ENCODE measurements around the gene EPHA4.

The EPHA4 gene

GRCh38 chr2:221400411-221400810 lies 171.7 kb downstream of the EPHA4 start:
- H3K27ac ChIP-seq: no peak overlapping the region
- TF ChIP-seq CTCF (IDR thresholded peaks at IDR 0.05) (no peak), ZFX (IDR thresholded peaks at IDR 0.05; ENCODE audit: borderline replicate concordance) (no peak)

DNA sequence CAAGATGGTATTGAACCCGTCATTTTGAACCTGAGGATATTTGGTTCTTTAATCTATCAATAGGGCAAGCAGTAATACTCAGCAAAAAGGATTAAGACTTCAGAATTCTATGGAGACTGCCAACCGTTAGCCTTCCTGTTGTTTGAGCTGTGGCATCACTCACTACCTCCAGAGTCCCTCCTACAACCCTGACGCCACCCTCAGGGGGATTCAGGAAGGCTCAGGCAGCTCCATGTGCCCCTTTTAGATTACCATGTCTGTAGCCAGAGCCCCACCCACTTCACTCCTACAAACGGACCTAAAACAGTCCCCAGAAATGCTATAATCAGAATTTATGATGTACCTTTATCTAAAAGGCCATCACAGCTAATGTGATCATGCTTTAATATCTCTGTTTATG lies 172.9 kb downstream of the EPHA4 start:
- TF ChIP-seq CTCF (IDR thresholded peaks at IDR 0.05) (no peak), ZFX (IDR thresholded peaks at IDR 0.05; ENCODE audit: borderline replicate concordance) (no peak)

DNA sequence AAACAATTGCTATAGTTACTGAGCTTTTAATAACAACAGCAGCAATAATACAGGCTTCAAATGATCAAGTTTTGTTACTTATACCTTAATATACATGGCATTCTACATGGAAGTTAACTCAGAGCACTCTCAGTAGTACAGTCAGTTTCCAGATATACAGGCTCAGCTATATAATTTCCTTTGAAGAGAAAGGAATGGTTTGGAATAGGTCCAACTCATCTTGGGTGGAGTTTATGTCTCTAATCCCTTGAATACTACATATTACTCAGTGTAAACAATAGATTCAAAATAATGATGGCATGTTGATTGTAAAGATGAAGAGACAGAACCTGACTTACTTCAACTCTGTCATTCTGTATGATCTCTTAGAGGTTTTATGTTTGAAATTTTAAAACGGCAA lies 174.9 kb downstream of the EPHA4 start:
- TF ChIP-seq CTCF (IDR thresholded peaks at IDR 0.05): no peak
- no peak for TF ChIP-seq ZFX (IDR thresholded peaks at IDR 0.05; ENCODE audit: borderline replicate concordance)
- H3K27ac ChIP-seq: no peak overlapping the region

More for the DNA sequence above, 172.9 kb downstream of the EPHA4 start:
- no peak overlapping the region for H3K27ac ChIP-seq

- TF ChIP-seq CTCF (IDR thresholded peaks at IDR 0.05): no peak
- TF ChIP-seq ZFX (IDR thresholded peaks at IDR 0.05; ENCODE audit: borderline replicate concordance): no peak
- H3K27ac ChIP-seq: no peak overlapping the region
These were observed 179.7 kb downstream of the EPHA4 start for GRCh38 chr2:221392228-221392881.

GRCh38 chr2:221390878-221391277 lies 181.2 kb downstream of the EPHA4 start:
- no peak overlapping the region for H3K27ac ChIP-seq
- TF ChIP-seq ZFX (IDR thresholded peaks at IDR 0.05; ENCODE audit: borderline replicate concordance) (no peak), CTCF (IDR thresholded peaks at IDR 0.05) (no peak)

GRCh38 chr2:221389904-221390303 lies 182.2 kb downstream of the EPHA4 start:
- no peak for TF ChIP-seq CTCF (IDR thresholded peaks at IDR 0.05)
- no peak for TF ChIP-seq ZFX (IDR thresholded peaks at IDR 0.05; ENCODE audit: borderline replicate concordance)
- H3K27ac ChIP-seq: no peak overlapping the region

GRCh38 chr2:221389421-221389820 lies 182.7 kb downstream of the EPHA4 start:
- H3K27ac ChIP-seq: no peak overlapping the region
- TF ChIP-seq CTCF (IDR thresholded peaks at IDR 0.05): no peak
- no peak for TF ChIP-seq ZFX (IDR thresholded peaks at IDR 0.05; ENCODE audit: borderline replicate concordance)

Data from 22Rv1 (cell line).